SH-SY5Y (cell line): ENCODE data around the gene FBXO46.

Experiments used
- GATA2 ChIP-seq: IDR thresholded peaks from 2 replicates; pipeline ENCODE4 v1.6.1; 2011; ENCODE audit warnings: mild to moderate bottlenecking, low read depth, low read length
- GATA3 ChIP-seq: IDR thresholded peaks from 2 replicates; pipeline ENCODE4 v1.6.1; 2011; ENCODE audit warnings: low read depth, mild to moderate bottlenecking, low read length, moderate library complexity

- TF ChIP-seq GATA2, result no peak
- TF ChIP-seq GATA3, result no peak
Measured at GRCh38 chr19:45772912-45773311, 42.2 kb upstream of the FBXO46 start.
